Colonic mucosa (tissue), 4 donors: ENCODE results near the gene PRDM10. TPM values are rescaled to one million over a fixed set of nuclear protein-coding genes. Genes with fewer than 3 reads are reported as not detected.
"Not testable (repeated sequence)": the region's sequence is repeated elsewhere in the genome, so short reads cannot be mapped to it uniquely, and the experiment has no call there.

Experiments
- DNase-seq: peaks from one replicate; pipeline ENCODE4 v3.0.0-alpha.2; 2020
- H3K27ac ChIP-seq: fragments of 200-600 bp; one replicate; pipeline ENCODE4 v1.8.0; 2021
- H3K27me3 ChIP-seq: fragments of 200-600 bp; one replicate; pipeline ENCODE4 v1.8.0; 2021
- H3K36me3 ChIP-seq: fragments of 200-600 bp; one replicate; pipeline ENCODE4 v1.8.0; 2021
- H3K4me1 ChIP-seq: fragments of 200-600 bp; one replicate; pipeline ENCODE4 v1.8.0; 2021; ENCODE audit warnings: mild to moderate bottlenecking
- H3K4me3 ChIP-seq: fragments of 200-600 bp; one replicate; pipeline ENCODE4 v1.8.0; 2021
- H3K9ac ChIP-seq, 2 donors: one replicate each; pipeline ENCODE4 v1.7.0; 2013; ENCODE audit warnings: control low read depth in 2 of 2, low read depth in 2 of 2, low read length in 2 of 2
- H3K9me3 ChIP-seq: fragments of 200-600 bp; one replicate; pipeline ENCODE4 v1.8.0; 2021
- intact Hi-C: fragments of 100-400 bp; cut with DNase I; formaldehyde crosslinking; loops from one replicate; pipeline ENCODE4 v1.14.1; 2022
- total RNA-seq, 2 donors: library from RNA; stranded (reverse); fragmentation: NEBNext Ultra II Directional in 1 of 2; extraction: Animal tissue kit (Norgen Biotek cat#: 25700) in 1 of 2; gene quantifications; one replicate each; pipeline ENCODE4 v1.2.1, GENCODE V29; 2021
- TF ChIP-seq, protein P1 (sequence below): fragments of 200-600 bp; IDR thresholded peaks from one replicate; pipeline ENCODE4 v1.8.0; 2022; ENCODE audit warnings: antibody characterized with exemption, mild to moderate bottlenecking
- donor health status: healthy.
- donor health status: DM: no; HTN: no; CAD: no.
- donor health status: DM: no; HTN: no; CAD: no.

Gene PRDM10
- total RNA-seq, 2 donors from 2014 or later = 11.0 to 18.3 TPM

DNA sequence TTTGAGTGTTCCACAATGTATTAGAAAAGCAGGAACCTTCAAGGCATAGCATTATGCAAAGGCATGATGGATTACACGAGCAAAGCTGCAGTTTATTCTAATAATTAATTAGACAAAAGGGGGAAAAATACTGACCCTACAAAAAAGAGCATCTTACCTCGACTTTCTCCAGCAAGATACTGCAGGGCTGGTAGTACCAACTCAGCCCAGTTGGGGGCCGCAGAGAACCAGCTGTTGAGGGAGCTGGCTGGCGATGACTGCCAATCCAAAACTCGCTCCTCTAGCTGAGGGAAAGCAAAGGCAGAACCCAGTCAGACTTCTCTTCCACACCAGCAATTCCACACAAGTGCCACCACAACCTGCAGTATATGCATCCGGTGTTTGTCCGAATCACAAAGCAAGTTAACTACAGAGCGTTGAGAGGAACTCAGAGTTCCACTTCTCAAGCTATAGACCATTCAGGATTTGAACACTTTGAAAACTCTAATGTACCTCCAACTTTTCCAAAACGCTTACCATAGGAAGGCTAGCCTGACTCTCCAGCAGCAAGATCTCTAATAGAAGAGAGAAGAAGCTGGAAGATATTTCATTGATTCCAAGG, 121.0 kb downstream of the PRDM10 start:
- Histone ChIP-seq H3K36me3 (peaks cover 13% of the 10 kb centered on the region), H3K4me3 (no peak overlapping the region), H3K9me3 (no peaks in the 10 kb centered on the region), H3K27ac (no peak overlapping the region), H3K9ac (no peak overlapping the region), H3K27me3 (no peaks in the 10 kb centered on the region), H3K4me1 (no peaks in the 10 kb centered on the region)
- TF ChIP-seq, protein P1, sequence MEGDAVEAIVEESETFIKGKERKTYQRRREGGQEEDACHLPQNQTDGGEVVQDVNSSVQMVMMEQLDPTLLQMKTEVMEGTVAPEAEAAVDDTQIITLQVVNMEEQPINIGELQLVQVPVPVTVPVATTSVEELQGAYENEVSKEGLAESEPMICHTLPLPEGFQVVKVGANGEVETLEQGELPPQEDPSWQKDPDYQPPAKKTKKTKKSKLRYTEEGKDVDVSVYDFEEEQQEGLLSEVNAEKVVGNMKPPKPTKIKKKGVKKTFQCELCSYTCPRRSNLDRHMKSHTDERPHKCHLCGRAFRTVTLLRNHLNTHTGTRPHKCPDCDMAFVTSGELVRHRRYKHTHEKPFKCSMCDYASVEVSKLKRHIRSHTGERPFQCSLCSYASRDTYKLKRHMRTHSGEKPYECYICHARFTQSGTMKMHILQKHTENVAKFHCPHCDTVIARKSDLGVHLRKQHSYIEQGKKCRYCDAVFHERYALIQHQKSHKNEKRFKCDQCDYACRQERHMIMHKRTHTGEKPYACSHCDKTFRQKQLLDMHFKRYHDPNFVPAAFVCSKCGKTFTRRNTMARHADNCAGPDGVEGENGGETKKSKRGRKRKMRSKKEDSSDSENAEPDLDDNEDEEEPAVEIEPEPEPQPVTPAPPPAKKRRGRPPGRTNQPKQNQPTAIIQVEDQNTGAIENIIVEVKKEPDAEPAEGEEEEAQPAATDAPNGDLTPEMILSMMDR = peak; percentile 44
- intact Hi-C loops = no loop called here
- DNase-seq = peak; percentile 38

DNA sequence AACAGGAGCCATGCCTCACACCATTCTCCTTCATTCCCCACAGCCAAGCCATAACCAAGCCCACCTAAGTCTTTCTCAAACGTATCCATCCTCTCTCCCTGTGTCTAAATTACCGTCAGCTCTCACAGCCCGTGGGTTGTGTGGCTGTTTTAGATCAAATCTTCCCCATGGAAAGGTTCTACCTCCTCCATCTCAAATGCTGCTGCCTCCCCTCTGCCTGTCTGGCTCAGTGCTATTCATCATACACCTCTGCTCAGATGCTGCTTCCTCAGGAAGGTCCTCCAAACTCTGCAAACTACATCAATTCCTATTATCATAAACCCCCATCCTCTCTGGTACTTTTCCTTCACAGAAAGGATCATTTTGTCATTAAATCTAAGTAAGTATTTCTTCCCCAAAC, 122.3 kb downstream of the PRDM10 start:
- DNase-seq = no peak
- TF ChIP-seq, protein P1 = no peak
- peaks cover 8% of the 10 kb centered on the region for H3K36me3 ChIP-seq
- H3K9me3 ChIP-seq = no peaks in the 10 kb centered on the region
- H3K27me3 ChIP-seq = no peaks in the 10 kb centered on the region
- no peak overlapping the region for H3K27ac ChIP-seq
- H3K4me3 ChIP-seq = no peak overlapping the region
- no peak overlapping the region for H3K9ac ChIP-seq
- intact Hi-C loops = no loop called here
- no peaks in the 10 kb centered on the region for H3K4me1 ChIP-seq

DNA sequence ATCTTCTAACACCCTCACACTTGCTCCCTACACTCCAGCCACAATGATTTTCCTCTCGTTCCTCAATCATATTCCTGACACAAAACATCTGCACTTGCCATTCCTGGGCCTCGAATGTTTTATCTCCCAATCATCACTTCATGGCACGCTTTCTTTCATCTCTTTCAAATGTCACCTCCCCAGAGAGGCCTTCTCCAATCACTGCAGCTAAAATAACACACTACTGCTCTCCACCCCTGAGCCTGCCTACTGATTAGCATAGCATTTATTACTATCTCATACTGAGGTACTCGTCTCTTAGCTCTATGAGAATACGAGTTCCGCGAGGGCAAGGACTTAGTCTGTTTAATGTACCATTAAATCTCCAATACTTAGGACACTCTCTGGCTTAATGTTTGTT, 130.7 kb downstream of the PRDM10 start:
- H3K36me3 ChIP-seq = peaks cover 8% of the 10 kb centered on the region
- intact Hi-C loops = no loop called here
- no peak overlapping the region for H3K27ac ChIP-seq
- no peak overlapping the region for H3K4me3 ChIP-seq
- no peaks in the 10 kb centered on the region for H3K9me3 ChIP-seq
- H3K9ac ChIP-seq = no peak overlapping the region
- no peaks in the 10 kb centered on the region for H3K27me3 ChIP-seq
- TF ChIP-seq, protein P1 = no peak
- no peak for DNase-seq
- H3K4me1 ChIP-seq = no peaks in the 10 kb centered on the region

DNA sequence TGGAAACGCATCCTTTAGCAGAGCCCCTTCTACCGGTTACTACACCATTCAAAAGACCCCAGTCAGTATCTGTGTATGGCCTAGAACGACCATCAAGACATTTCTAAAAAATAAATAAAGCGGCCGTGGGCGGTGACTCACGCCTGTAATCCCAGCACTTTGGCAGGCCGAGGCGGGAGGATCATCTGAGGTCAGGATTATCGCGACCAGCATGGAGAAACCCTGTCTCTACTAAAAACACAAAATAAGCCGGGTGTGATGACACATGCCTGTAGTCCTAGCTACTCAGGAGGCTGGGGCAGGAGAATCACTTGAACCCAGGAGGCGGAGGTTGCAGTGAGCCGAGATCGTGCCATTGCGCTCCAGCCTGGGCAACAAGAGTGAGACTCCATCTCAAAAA, 134.0 kb downstream of the PRDM10 start:
- H3K9me3 ChIP-seq, DNase-seq, H3K27me3 ChIP-seq, H3K4me3 ChIP-seq, H3K27ac ChIP-seq, H3K4me1 ChIP-seq, H3K36me3 ChIP-seq, H3K9ac ChIP-seq, intact Hi-C loops: not testable (repeated sequence)

DNA sequence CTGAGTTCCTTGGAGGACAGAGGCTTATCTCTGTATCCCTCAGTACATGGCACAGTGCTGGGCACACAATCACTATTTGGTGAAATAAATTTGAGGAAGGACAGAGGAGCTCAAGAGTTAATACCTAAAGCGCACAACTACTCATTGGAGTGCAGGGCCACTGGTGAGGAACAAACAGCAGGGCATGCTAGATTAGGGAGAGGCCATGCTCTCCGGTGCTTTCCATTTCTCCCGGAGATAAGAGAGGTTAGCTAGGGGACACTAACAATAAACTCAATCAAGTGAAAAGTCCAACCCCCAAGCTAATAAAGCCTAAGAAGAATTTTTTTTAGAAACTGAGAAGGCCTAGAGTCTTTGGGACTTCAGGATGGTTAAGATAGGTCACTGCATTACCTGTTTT, 136.3 kb downstream of the PRDM10 start:
- Histone ChIP-seq H3K9me3 (no peaks in the 10 kb centered on the region), H3K9ac (no peak overlapping the region), H3K36me3 (no peaks in the 10 kb centered on the region), H3K4me3 (no peak overlapping the region), H3K4me1 (no peaks in the 10 kb centered on the region), H3K27ac (no peak overlapping the region), H3K27me3 (no peaks in the 10 kb centered on the region)
- TF ChIP-seq, protein P1 = no peak
- intact Hi-C loops = no loop called here
- DNase-seq = no peak

DNA sequence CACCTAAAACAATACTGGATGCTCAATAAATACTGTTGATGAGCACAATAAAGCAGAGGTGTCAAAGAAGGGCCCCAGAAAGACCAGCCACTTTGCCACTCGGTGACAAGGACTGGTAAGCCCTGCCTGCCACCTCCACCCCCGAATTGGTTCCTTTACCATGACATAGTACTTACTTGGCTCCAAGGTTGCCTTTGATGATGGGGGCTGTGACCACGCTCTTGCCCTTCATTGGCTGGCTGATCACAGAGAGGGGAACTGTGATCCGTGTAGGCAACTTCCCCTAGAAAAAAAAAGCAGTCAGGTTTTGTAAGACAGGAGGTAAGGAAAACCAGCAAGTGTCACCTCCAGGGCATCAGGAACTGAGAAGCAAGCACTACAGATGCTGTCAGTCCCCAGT, 136.9 kb downstream of the PRDM10 start:
- TF ChIP-seq, protein P1 = no peak
- Histone ChIP-seq H3K27ac (no peak overlapping the region), H3K4me3 (no peak overlapping the region), H3K4me1 (no peaks in the 10 kb centered on the region), H3K9me3 (no peaks in the 10 kb centered on the region), H3K27me3 (no peaks in the 10 kb centered on the region), H3K36me3 (peaks cover 3% of the 10 kb centered on the region), H3K9ac (no peak overlapping the region)
- no peak for DNase-seq
- intact Hi-C loops = no loop called here
